Right ventricle myocardium superior (tissue), 1 donor: ENCODE data around the gene CPB2. TPM values are rescaled to one million over a fixed set of nuclear protein-coding genes. Genes with fewer than 3 reads are reported as not detected.

Experiments
- ATAC-seq: fragments of 200-7000 bp; cut with Tn5 transposase; one replicate; pipeline ENCODE4 v1.9.1; 2020; ENCODE audit warnings: mild to moderate bottlenecking; ENCODE audit not compliant: poor library complexity
- DNase-seq: peaks from one replicate; pipeline ENCODE4 v3.0.0-alpha.2; 2020
- intact Hi-C: fragments of 100-400 bp; cut with DNase I; formaldehyde crosslinking; loops from one replicate; pipeline ENCODE4 v1.11.2; 2022
- total RNA-seq: library from RNA; stranded (reverse); fragmentation: NEBNext Ultra II Directional; extraction: Animal tissue kit (Norgen Biotek cat#: 25700); gene quantifications from one replicate; pipeline ENCODE4 v1.2.1, GENCODE V29; 2021
- donor health status: DM: no; HTN: yes; CAD: no; lungs with severe emphysema.

CPB2 gene
- total RNA-seq, 1 donor from 2014 or later = not detected

GRCh38 chr13:46106839-46107371 lies 2.1 kb upstream of the CPB2 start:
- DNase-seq (no peak), ATAC-seq (no peak)
- intact Hi-C loops = no loop called here

GRCh38 chr13:46103037-46103436 lies 1.8 kb downstream of the CPB2 start:
- no peak for ATAC-seq
- intact Hi-C loops = no loop called here
- DNase-seq = no peak

GRCh38 chr13:46102255-46102605 lies 2.6 kb downstream of the CPB2 start:
- ATAC-seq = no peak
- DNase-seq = no peak
- intact Hi-C loops = no loop called here

- intact Hi-C loops = no loop called here
- no peak for DNase-seq
- no peak for ATAC-seq
Observed at GRCh38 chr13:46101484-46102254, 3.2 kb downstream of the CPB2 start.

- DNase-seq (no peak), ATAC-seq (no peak)
- intact Hi-C loops = no loop called here
Observed at GRCh38 chr13:46101002-46101401, 3.8 kb downstream of the CPB2 start.

- no peak for DNase-seq
- intact Hi-C loops = no loop called here
- ATAC-seq = peak; percentile 41
Observed at GRCh38 chr13:46100191-46100815, 4.5 kb downstream of the CPB2 start.

- DNase-seq = no peak
- intact Hi-C loops = no loop called here
- ATAC-seq = no peak
Observed at GRCh38 chr13:46097663-46098062, 7.2 kb downstream of the CPB2 start.

GRCh38 chr13:46097015-46097414 lies 7.8 kb downstream of the CPB2 start:
- intact Hi-C loops = no loop called here

GRCh38 chr13:46094478-46094877 lies 10.4 kb downstream of the CPB2 start:
- intact Hi-C loops = no loop called here
- DNase-seq (no peak), ATAC-seq (peak; percentile 22)

More at GRCh38 chr13:46097015-46097414, 7.8 kb downstream of the CPB2 start:
- ATAC-seq (no peak), DNase-seq (no peak)

GRCh38 chr13:46088821-46089562 lies 15.8 kb downstream of the CPB2 start:
- DNase-seq = no peak
- intact Hi-C loops = no loop called here
- no peak for ATAC-seq

- DNase-seq = no peak
- no peak for ATAC-seq
- intact Hi-C loops = no loop called here
Observed at GRCh38 chr13:46087481-46087880, 17.4 kb downstream of the CPB2 start.

GRCh38 chr13:46086985-46087384 lies 17.8 kb downstream of the CPB2 start:
- intact Hi-C loops = no loop called here
- DNase-seq = no peak
- no peak for ATAC-seq

GRCh38 chr13:46086421-46086922 lies 18.4 kb downstream of the CPB2 start:
- ATAC-seq = no peak
- intact Hi-C loops = no loop called here

GRCh38 chr13:46085737-46086136 lies 19.1 kb downstream of the CPB2 start:
- intact Hi-C loops = no loop called here
- ATAC-seq (no peak), DNase-seq (no peak)

More at GRCh38 chr13:46086421-46086922, 18.4 kb downstream of the CPB2 start:
- DNase-seq = no peak

GRCh38 chr13:46082324-46082723 lies 22.5 kb downstream of the CPB2 start:
- no peak for DNase-seq
- intact Hi-C loops = no loop called here
- ATAC-seq = no peak

GRCh38 chr13:46079770-46080169 lies 25.1 kb downstream of the CPB2 start:
- ATAC-seq (no peak), DNase-seq (no peak)
- intact Hi-C loops = no loop called here

- ATAC-seq (no peak), DNase-seq (no peak)
- intact Hi-C loops = no loop called here
Observed at GRCh38 chr13:46077265-46077664, 27.6 kb downstream of the CPB2 start.

- DNase-seq (no peak), ATAC-seq (no peak)
- intact Hi-C loops = no loop called here
Observed at GRCh38 chr13:46076827-46077226, 28.0 kb downstream of the CPB2 start.

- DNase-seq = no peak
Observed at GRCh38 chr13:46075811-46076210, 29.0 kb downstream of the CPB2 start.

More at GRCh38 chr13:46075811-46076210, 29.0 kb downstream of the CPB2 start:
- no peak for ATAC-seq
- intact Hi-C loops = no loop called here
